ENCODE results near the gene TNFRSF4.

Gene TNFRSF4

DNA sequence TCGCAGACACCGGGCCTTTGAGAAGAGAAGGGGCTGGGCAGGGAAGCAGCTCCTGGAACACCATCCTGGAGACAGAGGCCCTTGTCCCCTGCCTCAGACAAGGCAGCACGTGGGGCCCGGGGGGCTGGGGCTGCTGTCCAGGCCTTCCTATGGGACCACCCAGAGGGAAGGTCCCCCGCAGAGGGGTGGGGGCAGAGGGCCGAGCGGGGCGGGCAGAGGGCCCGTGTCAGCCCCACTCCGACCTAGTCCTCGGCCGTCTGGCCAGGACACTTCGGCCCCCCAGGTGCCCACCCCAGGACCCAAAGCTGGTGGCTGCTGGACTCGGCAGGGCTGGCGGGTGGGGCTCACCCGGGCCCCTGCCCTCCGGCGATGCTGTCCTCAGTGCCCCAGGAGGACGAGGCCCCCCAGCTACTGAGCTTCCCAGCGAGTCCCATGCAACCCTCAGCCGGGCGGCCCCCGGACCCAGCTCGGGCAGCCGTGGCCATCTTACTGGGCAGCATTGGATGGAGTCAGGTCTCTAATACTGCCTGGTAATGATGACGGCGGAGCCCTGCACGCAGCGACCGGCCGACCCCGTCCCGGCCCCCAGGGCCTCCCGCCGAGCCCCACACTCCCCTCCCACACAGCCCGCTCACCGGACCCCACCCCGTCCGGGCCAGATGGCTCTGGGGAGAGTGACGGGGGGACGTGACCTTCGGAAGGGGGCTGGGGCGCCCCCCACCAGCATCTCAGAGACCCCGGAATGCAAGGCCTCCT lies 47.1 kb downstream of the TNFRSF4 start:
- DNase-seq: no peak

DNA sequence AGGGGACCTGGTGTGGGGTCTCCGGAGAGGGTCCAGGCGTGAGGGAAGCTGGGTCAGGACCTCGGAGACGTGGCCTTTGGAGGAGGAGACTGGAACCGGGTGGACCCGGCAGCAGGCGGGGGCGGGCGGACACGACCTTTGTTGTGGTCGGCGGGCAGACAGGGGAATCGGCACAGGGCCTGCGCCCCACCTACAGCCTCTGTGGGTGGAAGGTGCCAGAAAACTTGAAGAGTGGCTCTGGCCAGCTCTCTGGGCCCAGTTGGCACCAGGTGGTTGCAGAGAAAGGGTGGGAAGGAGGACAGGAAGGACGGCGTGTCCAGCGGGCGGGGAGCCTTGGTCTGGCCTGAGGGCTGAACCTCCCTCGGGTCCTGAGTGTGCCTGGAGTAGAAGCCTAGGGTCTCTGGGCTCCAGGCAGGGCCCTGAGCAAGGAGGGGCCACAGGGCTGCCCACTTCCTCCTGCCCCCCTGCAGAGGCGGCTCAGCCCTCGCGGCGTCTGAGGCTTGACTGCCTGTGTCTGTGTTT lies 48.0 kb downstream of the TNFRSF4 start:
- no peak for DNase-seq

DNA sequence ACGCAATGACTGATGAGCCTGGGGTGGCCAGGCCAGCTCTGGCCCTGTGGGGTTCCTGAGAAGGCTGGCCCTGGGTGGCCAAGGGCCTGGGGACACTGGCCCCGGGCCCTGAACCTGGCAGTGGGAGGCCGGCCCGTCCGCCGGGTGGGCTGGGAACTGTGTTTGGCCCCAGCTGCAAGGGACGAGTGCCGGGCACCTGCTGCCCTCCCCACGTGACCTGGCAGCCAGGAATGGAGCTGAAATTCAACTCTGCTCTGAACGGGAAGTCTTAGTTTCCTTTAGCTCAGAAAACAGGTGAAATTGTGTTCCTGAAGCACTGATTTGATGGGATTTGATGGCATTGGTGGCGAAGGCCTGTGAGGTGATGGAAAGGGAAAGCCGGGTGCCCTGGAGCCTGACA lies 48.5 kb downstream of the TNFRSF4 start:
- DNase-seq: no peak

DNA sequence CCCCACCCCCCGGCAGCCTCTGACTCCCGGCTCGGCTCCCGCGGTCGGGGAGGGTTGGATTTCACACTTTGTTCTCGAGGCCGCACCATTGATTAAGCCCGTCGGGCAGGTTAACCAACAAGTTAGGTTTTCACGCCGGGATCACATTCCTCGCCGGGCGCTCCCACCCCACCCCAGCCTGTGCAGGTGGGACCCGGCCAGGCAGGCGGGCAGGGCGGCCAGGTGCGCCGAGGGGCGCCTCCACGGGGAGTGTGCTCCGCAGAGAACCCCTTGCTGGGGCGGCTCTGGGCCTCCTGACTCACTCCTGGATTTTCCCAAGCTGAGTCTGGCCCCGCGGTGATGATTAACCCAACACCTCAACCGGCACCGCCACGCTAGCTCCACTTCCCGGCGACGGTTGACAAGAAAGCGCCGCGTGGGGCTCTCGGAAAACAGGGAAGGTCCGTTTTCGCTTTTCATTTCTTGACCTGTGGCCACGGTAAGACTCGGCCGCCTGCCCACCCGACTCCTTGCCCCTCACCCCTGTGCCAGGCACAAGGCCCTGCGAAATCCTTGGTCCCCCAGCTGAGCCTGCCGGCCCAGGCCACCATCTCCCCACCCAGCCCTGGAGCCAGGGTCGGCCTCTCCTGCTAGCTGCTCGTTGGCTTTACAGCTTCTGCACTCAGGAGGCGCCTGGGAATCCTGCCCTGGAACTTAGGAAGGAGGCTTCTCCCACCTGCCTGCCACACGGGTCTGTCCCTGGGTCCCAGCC lies 49.1 kb downstream of the TNFRSF4 start:
- no peak for DNase-seq

GRCh38 chr1:1164361-1164700 lies 49.6 kb downstream of the TNFRSF4 start:
- no peak for DNase-seq

- no peak for DNase-seq
Measured at GRCh38 chr1:1163538-1164070, 50.3 kb downstream of the TNFRSF4 start.

DNA sequence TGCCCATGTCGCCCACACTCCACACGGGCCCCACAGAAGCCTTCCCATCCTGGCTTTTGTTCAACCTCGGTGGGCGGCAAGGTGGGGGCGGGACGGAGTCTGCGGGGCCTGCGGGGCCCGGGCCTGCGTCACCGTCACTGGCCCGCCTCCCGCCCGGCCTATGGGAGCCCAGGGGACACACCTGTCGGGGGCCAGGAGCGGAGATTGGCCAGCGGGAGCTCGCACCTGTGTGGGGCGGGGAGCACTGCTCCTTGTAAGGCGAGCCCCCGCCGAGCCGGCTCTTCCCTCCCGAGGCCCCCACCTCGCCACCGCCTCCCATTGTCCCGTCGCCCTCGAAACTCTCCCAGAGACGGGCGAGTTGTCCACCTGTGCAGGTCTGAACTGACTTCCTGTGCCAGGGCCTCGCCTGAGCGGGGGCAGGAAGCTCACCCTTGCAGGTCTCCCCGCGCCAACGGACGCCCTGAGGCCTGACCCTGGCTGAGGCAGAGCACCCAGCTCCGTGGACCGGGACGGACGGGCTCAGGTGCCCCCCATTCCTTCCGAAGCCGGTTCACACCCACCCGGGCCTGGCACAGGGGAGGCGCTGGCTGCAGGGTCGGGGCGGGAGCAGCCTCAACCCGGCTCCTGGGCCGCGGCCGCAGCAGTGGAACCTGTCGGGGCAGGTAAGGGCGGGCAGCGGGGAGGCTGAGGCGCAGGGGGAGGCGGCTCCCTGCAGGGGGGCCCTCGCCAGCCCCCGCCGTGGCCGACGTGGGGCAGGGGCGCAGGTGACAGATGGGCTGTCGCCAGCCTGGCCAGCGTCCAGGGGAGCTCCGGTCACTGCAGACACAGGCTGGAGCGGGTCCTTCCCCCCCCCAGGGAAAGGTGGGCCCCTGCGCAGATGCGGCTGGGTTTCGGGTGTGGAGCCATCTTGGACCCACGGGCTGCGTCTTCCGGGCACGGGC lies 51.1 kb downstream of the TNFRSF4 start:
- no peak for DNase-seq

DNA sequence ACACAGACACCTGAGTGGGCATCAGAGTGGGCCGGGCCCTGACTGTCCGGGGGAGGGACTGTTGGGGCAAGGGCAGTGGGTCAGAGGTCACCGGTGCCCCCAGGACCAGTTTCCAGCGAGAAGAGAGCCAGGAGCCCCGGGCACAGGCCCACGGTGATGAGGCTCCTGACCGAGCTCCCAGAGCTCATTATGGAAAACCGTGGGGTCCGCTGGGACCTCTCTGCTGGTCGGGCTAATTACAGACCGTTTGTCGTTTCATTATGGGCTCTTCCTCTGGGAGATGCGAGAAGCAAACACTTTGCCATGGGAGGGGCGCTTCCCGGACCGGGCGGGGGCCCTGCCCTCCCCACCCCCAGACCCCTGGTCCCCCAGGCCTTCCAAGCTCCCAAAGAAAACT lies 52.3 kb downstream of the TNFRSF4 start:
- no peak for DNase-seq
